ENCODE results near the gene FSD1L.

DNA sequence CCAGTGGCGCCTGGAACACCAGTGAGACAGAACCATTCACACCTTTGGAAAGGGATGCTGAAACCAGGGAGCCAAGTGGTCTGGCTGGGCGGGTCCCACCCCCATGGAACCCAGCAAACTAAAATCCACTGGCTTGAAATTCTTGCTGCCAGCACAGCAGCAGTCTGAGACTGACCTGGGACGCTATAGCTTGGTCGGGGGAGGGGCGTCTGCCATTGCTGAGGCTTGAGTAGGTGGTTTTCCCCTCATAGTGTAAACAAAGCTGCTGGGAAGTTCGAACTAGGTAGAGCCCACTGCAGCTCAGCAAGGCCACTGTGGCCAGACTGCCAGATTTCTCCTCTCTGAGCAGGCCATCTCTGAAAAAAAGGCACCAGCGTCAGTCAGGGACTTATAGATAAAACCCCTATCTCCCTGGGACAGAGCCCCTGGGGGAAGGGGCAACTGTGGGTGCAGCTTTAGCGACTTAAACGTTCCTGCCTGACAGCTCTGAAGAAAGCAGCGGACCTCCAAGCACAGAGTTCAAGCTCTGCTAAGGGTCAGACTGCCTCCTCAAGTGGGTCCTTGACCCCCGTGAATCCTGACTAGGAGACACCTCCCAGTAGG lies 68.1 kb downstream of the FSD1L start:
- TF ChIP-seq EP300 (IDR thresholded peaks at IDR 0.05) (no peak), CTCF (IDR thresholded peaks at IDR 0.05) (no peak)
